Immature natural killer cell (primary cell): ENCODE measurements around the gene FAM120A. TPM values are rescaled to one million over a fixed set of nuclear protein-coding genes. Genes with fewer than 3 reads are reported as not detected.
A peak's percentile ranks its signal among the peaks of the same experiment; 100 is the strongest.

Source experiments
- DNase-seq, 3 donors: peaks; one replicate each; pipeline ENCODE4 v3.0.0; 2022; ENCODE audit warnings: mixed read lengths in 1 of 3
- H3K27ac Mint-ChIP-seq, 6 donors: one replicate each; pipeline ENCODE4 v1.8.0; 2020; ENCODE audit warnings: mixed read lengths in 6 of 6, mild to moderate bottlenecking in 5 of 6, inconsistent platforms in 4 of 6, moderate library complexity in 3 of 6
- H3K27me3 Mint-ChIP-seq, 3 donors: one replicate each; pipeline ENCODE4 v1.8.0; 2020 to 2021; ENCODE audit warnings: low read depth in 3 of 3, mild to moderate bottlenecking in 3 of 3, mixed read lengths in 3 of 3, moderate library complexity in 3 of 3, inconsistent platforms in 1 of 3
- H3K36me3 Mint-ChIP-seq, 3 donors: one replicate each; pipeline ENCODE4 v1.8.0; 2020; ENCODE audit warnings: mixed read lengths in 3 of 3, inconsistent platforms in 2 of 3, mild to moderate bottlenecking in 2 of 3
- H3K4me1 Mint-ChIP-seq, 2 donors: one replicate each; pipeline ENCODE4 v1.8.0; 2020; ENCODE audit warnings: inconsistent platforms in 2 of 2, mild to moderate bottlenecking in 2 of 2, mixed read lengths in 2 of 2, moderate library complexity in 1 of 2
- H3K4me3 Mint-ChIP-seq, 5 donors: one replicate each; pipeline ENCODE4 v1.8.0; 2020; ENCODE audit warnings: mild to moderate bottlenecking in 5 of 5, mixed read lengths in 5 of 5, inconsistent platforms in 3 of 5, moderate library complexity in 3 of 5
- H3K9me3 Mint-ChIP-seq, 6 donors: one replicate each; pipeline ENCODE4 v1.8.0; 2020; ENCODE audit warnings: mild to moderate bottlenecking in 6 of 6, mixed read lengths in 6 of 6, inconsistent platforms in 4 of 6, moderate library complexity in 3 of 6
- polyA plus RNA-seq, 3 donors: library from polyadenylated mRNA; unstranded; fragments of 300-500 nt; fragmentation: Illumina TruSeq; gene quantifications; one replicate each; pipeline ENCODE4 v1.2.3, GENCODE V29; 2021

The FAM120A gene
- polyA plus RNA-seq, 3 donors from 2014 or later, result 6.2 to 16.0 (median 6.9) TPM

GRCh38 chr9:93597142-93597706 lies 145.7 kb downstream of the FAM120A start:
- no peak for DNase-seq
- Mint-ChIP-seq H3K9me3 (no peaks in the 10 kb centered on the region), H3K36me3 (no peaks in the 10 kb centered on the region), H3K4me1 (peaks cover 46 to 48% of the 10 kb centered on the region in 2 donors), H3K4me3 (no peak overlapping the region), H3K27me3 (no peaks in the 10 kb centered on the region), H3K27ac (peak overlapping the region in 2 of 6 donors; percentile 40 to 59)

GRCh38 chr9:93597871-93598646 lies 146.6 kb downstream of the FAM120A start:
- no peak for DNase-seq
- Mint-ChIP-seq H3K36me3 (no peaks in the 10 kb centered on the region), H3K9me3 (no peaks in the 10 kb centered on the region), H3K4me1 (peaks cover 46 to 47% of the 10 kb centered on the region in 2 donors), H3K27me3 (no peaks in the 10 kb centered on the region), H3K27ac (peak overlapping the region in 1 of 6 donors; percentile 82), H3K4me3 (peak overlapping the region in 1 of 5 donors; percentile 65)

- Mint-ChIP-seq H3K27ac (peak overlapping the region in 4 of 6 donors; percentile 68 to 82 (median 74)), H3K4me3 (peak overlapping the region; percentile 7 to 73 (median 62)), H3K9me3 (no peaks in the 10 kb centered on the region), H3K36me3 (no peaks in the 10 kb centered on the region), H3K27me3 (no peaks in the 10 kb centered on the region), H3K4me1 (peaks cover 46 to 47% of the 10 kb centered on the region in 2 donors)
- no peak for DNase-seq
Observed at GRCh38 chr9:93598647-93599241, 147.3 kb downstream of the FAM120A start.

- H3K36me3 Mint-ChIP-seq, result no peaks in the 10 kb centered on the region
- no peak for DNase-seq
- H3K27me3 Mint-ChIP-seq, result no peaks in the 10 kb centered on the region
- H3K4me1 Mint-ChIP-seq, result peaks cover 46 to 51% of the 10 kb centered on the region in 2 donors
- peak overlapping the region; percentile 4 to 73 (median 8) for H3K4me3 Mint-ChIP-seq
- peak overlapping the region in 5 of 6 donors; percentile 0 to 82 (median 4) for H3K27ac Mint-ChIP-seq
- no peaks in the 10 kb centered on the region for H3K9me3 Mint-ChIP-seq
Observed at GRCh38 chr9:93599571-93600403, 148.3 kb downstream of the FAM120A start.

- DNase-seq, result no peak
- peaks cover 50 to 51% of the 10 kb centered on the region in 2 donors for H3K4me1 Mint-ChIP-seq
Observed at GRCh38 chr9:93600504-93600903, 149.0 kb downstream of the FAM120A start.

GRCh38 chr9:93601063-93601462 lies 149.6 kb downstream of the FAM120A start:
- no peaks in the 10 kb centered on the region for H3K36me3 Mint-ChIP-seq
- H3K4me3 Mint-ChIP-seq, result peak overlapping the region in 2 of 5 donors; percentile 23 to 28
- H3K9me3 Mint-ChIP-seq, result no peaks in the 10 kb centered on the region
- no peaks in the 10 kb centered on the region for H3K27me3 Mint-ChIP-seq
- peaks cover 48% of the 10 kb centered on the region in 2 donors for H3K4me1 Mint-ChIP-seq
- H3K27ac Mint-ChIP-seq, result peak overlapping the region in 5 of 6 donors; percentile 12 to 41 (median 24)
- no peak for DNase-seq

More at GRCh38 chr9:93600504-93600903, 149.0 kb downstream of the FAM120A start:
- Mint-ChIP-seq H3K27ac (peak overlapping the region in 3 of 6 donors; percentile 4 to 46 (median 29)), H3K9me3 (no peaks in the 10 kb centered on the region), H3K27me3 (no peaks in the 10 kb centered on the region), H3K4me3 (peak overlapping the region in 2 of 5 donors; percentile 1 to 23), H3K36me3 (no peaks in the 10 kb centered on the region)

GRCh38 chr9:93601666-93602065 lies 150.2 kb downstream of the FAM120A start:
- no peaks in the 10 kb centered on the region for H3K27me3 Mint-ChIP-seq
- H3K4me1 Mint-ChIP-seq, result peaks cover 50 to 51% of the 10 kb centered on the region in 2 donors
- no peak overlapping the region for H3K4me3 Mint-ChIP-seq
- peaks cover 0 to 6% (median 0%) of the 10 kb centered on the region in 3 donors for H3K36me3 Mint-ChIP-seq
- no peaks in the 10 kb centered on the region for H3K9me3 Mint-ChIP-seq
- H3K27ac Mint-ChIP-seq, result peak overlapping the region in 2 of 6 donors; percentile 24 to 31
- DNase-seq, result no peak

- Mint-ChIP-seq H3K27ac (no peak overlapping the region), H3K27me3 (no peaks in the 10 kb centered on the region), H3K36me3 (peaks cover 0 to 10% (median 4%) of the 10 kb centered on the region in 3 donors), H3K4me1 (peaks cover 45 to 62% of the 10 kb centered on the region in 2 donors), H3K9me3 (peaks cover 0 to 2% (median 0%) of the 10 kb centered on the region in 6 donors), H3K4me3 (no peak overlapping the region)
- DNase-seq, result no peak
Observed at GRCh38 chr9:93603011-93603410, 151.5 kb downstream of the FAM120A start.

- Mint-ChIP-seq H3K27ac (no peak overlapping the region), H3K4me1 (peaks cover 36 to 56% of the 10 kb centered on the region in 2 donors), H3K36me3 (peaks cover 0 to 10% (median 6%) of the 10 kb centered on the region in 3 donors), H3K9me3 (peaks cover 0 to 5% (median 2%) of the 10 kb centered on the region in 6 donors), H3K27me3 (no peaks in the 10 kb centered on the region), H3K4me3 (no peak overlapping the region)
- no peak for DNase-seq
Observed at GRCh38 chr9:93603906-93604326, 152.4 kb downstream of the FAM120A start.

- H3K27ac Mint-ChIP-seq, result peak overlapping the region in 1 of 6 donors; percentile 5
- H3K36me3 Mint-ChIP-seq, result peaks cover 12 to 21% (median 18%) of the 10 kb centered on the region in 3 donors
- peaks cover 15 to 47% of the 10 kb centered on the region in 2 donors for H3K4me1 Mint-ChIP-seq
- no peak overlapping the region for H3K4me3 Mint-ChIP-seq
- no peaks in the 10 kb centered on the region for H3K27me3 Mint-ChIP-seq
- peaks cover 9 to 24% (median 18%) of the 10 kb centered on the region in 6 donors for H3K9me3 Mint-ChIP-seq
- DNase-seq, result no peak
Observed at GRCh38 chr9:93606187-93606586, 154.7 kb downstream of the FAM120A start.

GRCh38 chr9:93610206-93610605 lies 158.7 kb downstream of the FAM120A start:
- Mint-ChIP-seq H3K4me3 (no peak overlapping the region), H3K36me3 (peaks cover 15 to 25% (median 18%) of the 10 kb centered on the region in 3 donors), H3K27me3 (no peaks in the 10 kb centered on the region), H3K4me1 (peaks cover 24 to 52% of the 10 kb centered on the region in 2 donors), H3K27ac (no peak overlapping the region), H3K9me3 (peaks cover 9 to 24% (median 20%) of the 10 kb centered on the region in 6 donors)
- no peak for DNase-seq

- Mint-ChIP-seq H3K4me3 (peak overlapping the region in 1 of 5 donors; percentile 6), H3K36me3 (peaks cover 15 to 19% (median 18%) of the 10 kb centered on the region in 3 donors), H3K4me1 (peaks cover 19 to 37% of the 10 kb centered on the region in 2 donors), H3K27ac (peak overlapping the region in 3 of 6 donors; percentile 10 to 43 (median 17)), H3K27me3 (no peaks in the 10 kb centered on the region), H3K9me3 (peaks cover 9 to 24% (median 20%) of the 10 kb centered on the region in 6 donors)
- DNase-seq, result no peak
Observed at GRCh38 chr9:93612052-93612795, 160.7 kb downstream of the FAM120A start.
